SH-SY5Y (cell line): Measurements from ENCODE around the gene SLC1A2.

Experiments used
- GATA2 ChIP-seq: IDR thresholded peaks from 2 replicates; pipeline ENCODE4 v1.6.1; 2011; ENCODE audit warnings: mild to moderate bottlenecking, low read depth, low read length
- GATA3 ChIP-seq: IDR thresholded peaks from 2 replicates; pipeline ENCODE4 v1.6.1; 2011; ENCODE audit warnings: low read depth, mild to moderate bottlenecking, low read length, moderate library complexity

DNA sequence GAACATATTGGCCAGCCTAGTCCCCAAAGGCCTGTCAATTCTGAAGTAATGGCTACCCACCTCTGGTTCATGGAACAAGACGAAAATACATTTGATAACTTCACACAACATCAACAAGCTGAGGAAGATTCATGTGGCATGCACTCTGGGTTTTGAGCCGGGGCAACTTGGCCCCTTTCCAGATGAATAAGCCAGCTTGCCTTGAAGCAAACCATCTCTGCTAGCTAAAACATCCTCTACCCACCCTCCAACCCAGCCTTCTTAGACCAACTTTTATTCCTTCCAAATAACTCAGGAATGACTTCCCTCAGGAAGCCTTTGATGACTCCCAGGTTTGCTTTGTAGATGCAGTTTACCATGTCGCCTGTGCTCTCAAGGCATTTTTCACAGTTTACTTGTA lies 94.4 kb downstream of the SLC1A2 start:
- no peak for TF ChIP-seq GATA3
- no peak for TF ChIP-seq GATA2
